ENCODE data around the gene TFF2.

TFF2 gene

DNA sequence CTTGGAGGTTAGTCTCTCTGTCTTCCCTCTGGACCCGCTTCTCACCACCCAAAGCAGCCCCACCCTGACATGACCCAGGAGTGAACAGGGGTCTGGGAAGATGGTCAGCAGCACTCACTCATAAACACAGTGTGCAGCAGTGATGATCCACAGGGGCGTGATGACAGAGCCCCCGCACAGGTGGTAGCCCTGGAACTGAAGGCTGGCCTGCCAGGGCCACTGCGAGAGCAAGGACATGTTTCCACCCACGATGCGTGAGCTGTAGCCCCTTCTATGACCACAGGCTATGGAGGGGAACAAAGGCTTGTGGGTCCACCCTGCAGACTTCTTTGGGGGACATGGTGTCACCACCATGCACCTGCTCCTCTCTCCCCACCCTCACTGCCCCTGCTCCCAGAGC is 32.1 kb upstream of the TFF2 start:
- Histone ChIP-seq H3K27me3 (ENCODE audit: insufficient read depth, low read length) (0 out of 2 replicates have a peak, but pooled peaks cover 3% of the 10 kb centered on the region), H3K36me3 (ENCODE audit: insufficient read depth, low read depth, low read length) (no peaks in the 10 kb centered on the region), H3K27ac (ENCODE audit: low read length) (no peak overlapping the region), H3K4me3 (ENCODE audit: low read length) (no peak overlapping the region), H3K4me1 (ENCODE audit: insufficient read depth, low read length) (peaks cover 4% of the 10 kb centered on the region; the same call in 1 of the 2 replicates), H3K9ac (ENCODE audit: low read depth, low read length) (no peak overlapping the region), H3K9me3 (ENCODE audit: insufficient read depth, low read depth, low read length) (no peaks in the 10 kb centered on the region)

DNA sequence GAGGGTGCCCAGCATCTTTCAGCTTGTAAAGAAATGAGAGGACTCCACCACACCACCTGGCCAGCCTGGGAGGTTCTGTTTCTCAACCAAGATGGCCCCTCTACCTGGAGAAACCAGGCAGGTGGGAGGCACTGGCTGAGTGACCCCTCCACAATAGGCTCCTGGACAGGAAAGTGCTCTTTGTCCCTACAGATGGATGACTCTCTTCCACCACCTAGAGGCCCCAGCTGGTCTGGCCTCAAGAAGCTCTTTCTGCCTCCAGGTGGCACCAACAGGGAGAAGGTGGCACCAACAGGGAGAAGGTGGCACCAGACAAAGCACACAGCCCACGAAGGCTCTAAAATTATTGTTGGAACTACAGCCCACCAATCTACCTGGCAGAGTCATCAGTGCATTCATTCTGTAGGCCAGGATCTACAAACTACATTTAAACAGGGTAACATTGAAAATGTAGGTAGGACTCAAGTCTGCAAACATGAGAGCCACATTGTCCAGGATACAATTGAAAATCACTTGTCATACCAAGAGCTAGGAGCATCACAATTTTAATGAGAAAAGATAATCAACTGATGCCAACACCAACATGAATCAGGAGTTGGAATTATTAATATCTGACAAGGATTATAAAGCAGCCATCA is 30.7 kb upstream of the TFF2 start:
- H3K27me3 ChIP-seq (ENCODE audit: insufficient read depth, low read length), result 0 out of 2 replicates have a peak, but pooled peaks cover 3% of the 10 kb centered on the region
- no peaks in the 10 kb centered on the region for H3K4me1 ChIP-seq (ENCODE audit: insufficient read depth, low read length)
- no peak overlapping the region for H3K4me3 ChIP-seq (ENCODE audit: low read length)
- H3K36me3 ChIP-seq (ENCODE audit: insufficient read depth, low read depth, low read length), result no peaks in the 10 kb centered on the region
- H3K9ac ChIP-seq (ENCODE audit: low read depth, low read length), result no peak overlapping the region
- no peak overlapping the region for H3K27ac ChIP-seq (ENCODE audit: low read length)
- H3K9me3 ChIP-seq (ENCODE audit: insufficient read depth, low read depth, low read length), result no peaks in the 10 kb centered on the region

DNA sequence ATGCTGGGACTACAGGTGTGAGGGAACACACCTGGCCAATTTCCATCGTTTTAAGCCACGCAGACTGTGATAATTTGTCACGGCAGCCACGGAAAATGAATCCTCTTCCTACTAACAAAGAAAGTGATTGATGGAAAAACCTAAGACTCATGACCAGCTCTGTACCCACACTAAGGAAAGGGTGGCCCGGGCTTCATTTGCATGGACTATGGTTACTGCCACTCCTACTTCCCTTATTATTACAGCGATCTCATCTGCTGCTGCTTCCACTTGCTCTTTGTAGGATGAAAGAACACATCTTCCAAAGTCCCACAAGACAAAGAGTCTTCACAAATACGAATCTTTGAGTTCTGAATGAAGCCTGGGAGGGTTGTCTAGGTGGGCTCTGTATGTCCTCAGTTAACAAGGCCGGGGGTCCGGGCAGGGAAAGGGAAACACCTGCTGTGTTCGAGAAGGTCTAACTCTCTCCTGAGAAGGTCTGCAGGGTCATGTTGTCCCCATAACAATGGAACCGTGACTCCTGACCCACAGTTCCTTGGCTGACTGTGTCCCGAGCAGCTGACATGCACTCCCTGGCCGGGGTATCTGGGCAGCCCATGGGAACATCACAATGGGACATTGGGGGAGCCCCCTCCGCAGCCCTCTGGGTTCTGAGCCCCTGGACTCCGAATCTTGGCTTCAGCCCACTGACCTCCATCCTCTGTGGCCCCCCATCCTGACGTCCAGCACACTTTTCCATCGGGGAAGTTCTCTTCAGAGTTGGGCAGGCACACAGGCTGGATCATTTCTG is 28.8 kb upstream of the TFF2 start:
- peaks cover 8% of the 10 kb centered on the region for H3K27me3 ChIP-seq (ENCODE audit: insufficient read depth, low read length)

DNA sequence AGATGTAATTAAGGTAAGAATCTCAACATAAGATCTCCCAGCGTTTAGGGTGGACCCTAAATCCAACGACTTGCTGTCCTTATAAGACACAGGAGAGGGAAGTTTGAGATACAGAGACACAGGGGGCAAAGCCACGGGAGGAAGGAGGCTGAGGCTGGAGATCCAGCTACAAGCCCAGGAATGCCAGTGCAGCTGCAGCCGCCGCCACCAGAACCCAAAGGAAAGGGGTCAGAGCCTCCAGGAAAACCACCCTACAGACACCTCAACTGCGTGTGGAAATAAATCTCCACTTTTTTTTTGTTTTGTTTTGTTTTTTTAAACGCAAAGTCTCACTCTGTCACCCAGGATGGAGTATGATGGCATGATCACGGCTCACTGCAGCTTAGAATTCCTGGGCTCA is 27.6 kb upstream of the TFF2 start:
- Histone ChIP-seq H3K9me3 (ENCODE audit: insufficient read depth, low read depth, low read length) (no peaks in the 10 kb centered on the region), H3K4me3 (ENCODE audit: low read length) (no peak overlapping the region), H3K36me3 (ENCODE audit: insufficient read depth, low read depth, low read length) (no peaks in the 10 kb centered on the region), H3K27me3 (ENCODE audit: insufficient read depth, low read length) (peaks cover 20% of the 10 kb centered on the region), H3K4me1 (ENCODE audit: insufficient read depth, low read length) (no peaks in the 10 kb centered on the region), H3K27ac (ENCODE audit: low read length) (no peak overlapping the region), H3K9ac (ENCODE audit: low read depth, low read length) (no peak overlapping the region)

More for the DNA sequence above, 28.8 kb upstream of the TFF2 start:
- Histone ChIP-seq H3K27ac (ENCODE audit: low read length) (no peak overlapping the region), H3K4me1 (ENCODE audit: insufficient read depth, low read length) (no peaks in the 10 kb centered on the region), H3K4me3 (ENCODE audit: low read length) (no peak overlapping the region), H3K9ac (ENCODE audit: low read depth, low read length) (no peak overlapping the region), H3K36me3 (ENCODE audit: insufficient read depth, low read depth, low read length) (no peaks in the 10 kb centered on the region), H3K9me3 (ENCODE audit: insufficient read depth, low read depth, low read length) (no peaks in the 10 kb centered on the region)

DNA sequence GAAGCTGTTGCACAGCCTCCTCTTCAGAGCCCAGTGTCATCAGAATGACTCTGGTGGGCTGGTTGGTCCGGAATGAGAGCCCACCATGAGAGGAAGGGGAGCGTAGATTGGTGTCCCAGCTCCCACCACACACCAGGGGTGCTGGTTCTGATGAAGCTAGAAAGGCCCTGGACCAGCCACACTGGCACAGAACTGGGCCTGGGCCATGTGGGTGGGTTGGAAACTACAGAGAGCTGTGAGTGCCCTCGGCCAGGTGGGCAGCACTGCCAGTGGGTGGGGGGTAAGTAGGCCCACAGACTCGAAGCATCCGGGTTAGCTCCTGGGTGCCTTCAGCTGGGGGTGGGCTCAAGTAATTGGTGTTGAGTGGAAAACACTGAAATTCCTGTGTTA is 27.2 kb upstream of the TFF2 start:
- peaks cover 24% of the 10 kb centered on the region for H3K27me3 ChIP-seq (ENCODE audit: insufficient read depth, low read length)

DNA sequence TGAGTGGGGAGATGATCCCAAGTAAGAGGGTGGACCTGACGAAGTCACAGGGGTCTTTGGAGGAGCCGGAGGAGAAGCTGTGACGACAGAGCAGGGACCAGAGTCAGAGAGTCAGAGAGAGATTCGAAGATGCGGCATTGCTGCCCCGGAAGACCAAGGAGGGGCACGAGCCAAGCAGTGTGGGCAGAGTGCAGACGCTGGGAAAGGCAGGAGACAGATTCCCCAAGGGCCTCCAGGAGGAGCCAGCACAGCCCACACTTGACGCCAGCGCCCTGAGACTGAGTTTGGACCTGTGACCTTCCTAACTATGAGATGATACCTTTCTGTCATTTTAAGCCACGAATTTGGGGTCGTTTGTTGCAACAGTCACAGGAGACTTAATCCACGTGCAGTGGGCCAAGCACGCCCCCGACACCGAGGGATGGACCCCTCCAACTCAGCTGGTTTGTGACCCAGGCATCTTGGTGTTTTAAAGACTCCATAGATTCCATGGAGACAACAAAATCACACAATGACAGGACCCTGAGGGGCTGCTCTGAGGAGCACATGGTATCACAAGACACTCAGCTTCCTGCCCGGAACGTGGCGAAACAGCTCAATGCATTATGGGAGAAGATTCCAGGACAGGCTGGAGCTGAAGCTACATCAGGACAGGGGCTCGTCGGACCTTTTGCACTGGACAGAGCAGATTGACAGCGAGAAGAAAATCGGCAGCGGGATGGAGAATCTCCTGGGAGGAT is 26.6 kb upstream of the TFF2 start:
- no peaks in the 10 kb centered on the region for H3K4me1 ChIP-seq (ENCODE audit: insufficient read depth, low read length)
- H3K9ac ChIP-seq (ENCODE audit: low read depth, low read length), result no peak overlapping the region
- H3K27me3 ChIP-seq (ENCODE audit: insufficient read depth, low read length), result peaks cover 25% of the 10 kb centered on the region
- H3K27ac ChIP-seq (ENCODE audit: low read length), result no peak overlapping the region
- H3K36me3 ChIP-seq (ENCODE audit: insufficient read depth, low read depth, low read length), result no peaks in the 10 kb centered on the region
- H3K9me3 ChIP-seq (ENCODE audit: insufficient read depth, low read depth, low read length), result no peaks in the 10 kb centered on the region
- no peak overlapping the region for H3K4me3 ChIP-seq (ENCODE audit: low read length)

More for the DNA sequence above, 27.2 kb upstream of the TFF2 start:
- H3K9me3 ChIP-seq (ENCODE audit: insufficient read depth, low read depth, low read length), result no peaks in the 10 kb centered on the region
- no peaks in the 10 kb centered on the region for H3K36me3 ChIP-seq (ENCODE audit: insufficient read depth, low read depth, low read length)
- no peak overlapping the region for H3K27ac ChIP-seq (ENCODE audit: low read length)
- H3K4me3 ChIP-seq (ENCODE audit: low read length), result no peak overlapping the region
- H3K4me1 ChIP-seq (ENCODE audit: insufficient read depth, low read length), result no peaks in the 10 kb centered on the region
- no peak overlapping the region for H3K9ac ChIP-seq (ENCODE audit: low read depth, low read length)

DNA sequence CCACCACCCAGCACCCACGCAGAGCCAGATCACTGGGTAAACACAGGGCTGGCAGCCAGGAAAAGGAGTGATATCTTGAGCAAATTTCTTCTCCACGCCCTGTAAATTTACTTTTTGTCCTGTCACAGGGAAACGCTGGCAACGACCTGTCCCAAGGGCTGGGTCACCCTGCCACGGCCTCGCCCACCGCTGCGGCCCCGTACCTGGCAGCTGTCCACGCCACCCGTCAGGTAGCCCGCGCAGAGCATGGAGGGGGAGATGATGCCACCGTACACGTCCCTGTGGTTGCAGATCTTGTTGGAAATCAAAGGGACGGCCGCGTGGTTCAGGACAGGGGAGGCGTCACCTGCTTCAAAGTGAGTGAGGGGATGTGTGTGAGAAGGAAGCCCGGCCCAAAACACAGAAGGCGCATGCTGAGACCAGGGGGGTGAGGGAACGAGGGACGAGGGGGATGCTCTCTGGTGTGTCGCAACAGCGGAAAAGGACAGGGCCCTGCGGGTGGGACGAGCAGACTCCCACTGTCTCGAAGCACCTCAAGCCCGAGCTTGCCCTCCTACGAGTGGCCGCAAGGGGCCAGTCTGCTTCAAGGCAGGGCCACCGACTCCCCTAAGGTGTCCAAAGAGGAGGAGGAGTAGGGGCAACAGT is 25.7 kb upstream of the TFF2 start:
- no peak overlapping the region for H3K9ac ChIP-seq (ENCODE audit: low read depth, low read length)
- no peak overlapping the region for H3K4me3 ChIP-seq (ENCODE audit: low read length)
- H3K27me3 ChIP-seq (ENCODE audit: insufficient read depth, low read length), result peaks cover 25% of the 10 kb centered on the region
- no peaks in the 10 kb centered on the region for H3K36me3 ChIP-seq (ENCODE audit: insufficient read depth, low read depth, low read length)
- H3K9me3 ChIP-seq (ENCODE audit: insufficient read depth, low read depth, low read length), result no peaks in the 10 kb centered on the region
- H3K27ac ChIP-seq (ENCODE audit: low read length), result no peak overlapping the region
- no peaks in the 10 kb centered on the region for H3K4me1 ChIP-seq (ENCODE audit: insufficient read depth, low read length)

DNA sequence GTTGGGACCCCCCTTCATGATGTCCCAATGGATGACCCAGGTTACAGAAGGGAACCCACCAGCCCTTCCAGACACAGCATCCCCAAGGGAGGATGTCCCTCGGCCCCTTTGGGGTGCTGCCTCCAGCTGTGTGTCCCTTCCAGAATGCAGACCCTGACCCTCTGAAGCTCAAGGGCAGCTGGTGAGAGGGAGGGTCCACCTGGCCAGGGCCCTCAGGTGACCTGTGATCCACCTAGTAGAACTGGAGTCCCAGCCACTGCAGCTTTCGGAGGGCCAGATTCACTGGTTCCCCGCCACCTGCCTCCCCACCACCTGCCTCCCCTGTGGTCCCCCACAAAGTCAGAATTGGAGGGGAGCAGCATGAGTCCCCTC is 25.2 kb upstream of the TFF2 start:
- no peaks in the 10 kb centered on the region for H3K9me3 ChIP-seq (ENCODE audit: insufficient read depth, low read depth, low read length)
- H3K27me3 ChIP-seq (ENCODE audit: insufficient read depth, low read length), result peaks cover 25% of the 10 kb centered on the region
- no peak overlapping the region for H3K4me3 ChIP-seq (ENCODE audit: low read length)
- H3K27ac ChIP-seq (ENCODE audit: low read length), result no peak overlapping the region
- no peaks in the 10 kb centered on the region for H3K36me3 ChIP-seq (ENCODE audit: insufficient read depth, low read depth, low read length)
- H3K9ac ChIP-seq (ENCODE audit: low read depth, low read length), result no peak overlapping the region
- H3K4me1 ChIP-seq (ENCODE audit: insufficient read depth, low read length), result no peaks in the 10 kb centered on the region

DNA sequence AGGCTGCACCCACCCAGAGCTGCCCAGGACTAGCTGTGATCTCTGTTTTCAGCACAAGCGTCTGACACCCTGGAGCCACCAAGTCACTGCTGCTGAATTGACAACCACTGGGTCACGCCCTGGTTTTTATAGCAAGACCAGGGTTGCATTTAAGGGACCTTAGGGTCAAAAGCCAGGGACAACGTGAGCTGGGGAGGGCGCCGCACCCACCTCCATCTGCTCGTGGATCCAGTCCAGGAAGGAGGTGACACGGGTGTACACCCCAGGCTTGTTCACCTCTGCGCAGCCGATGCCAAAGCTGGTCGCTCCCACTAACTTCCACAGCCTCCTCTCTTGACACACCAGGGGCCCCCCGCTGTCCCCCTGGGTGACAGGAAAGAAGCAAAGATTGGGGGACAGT is 24.7 kb upstream of the TFF2 start:
- Histone ChIP-seq H3K4me1 (ENCODE audit: insufficient read depth, low read length) (no peaks in the 10 kb centered on the region), H3K36me3 (ENCODE audit: insufficient read depth, low read depth, low read length) (no peaks in the 10 kb centered on the region), H3K27me3 (ENCODE audit: insufficient read depth, low read length) (peaks cover 25% of the 10 kb centered on the region), H3K9ac (ENCODE audit: low read depth, low read length) (no peak overlapping the region), H3K9me3 (ENCODE audit: insufficient read depth, low read depth, low read length) (no peaks in the 10 kb centered on the region), H3K27ac (ENCODE audit: low read length) (no peak overlapping the region), H3K4me3 (ENCODE audit: low read length) (no peak overlapping the region)

DNA sequence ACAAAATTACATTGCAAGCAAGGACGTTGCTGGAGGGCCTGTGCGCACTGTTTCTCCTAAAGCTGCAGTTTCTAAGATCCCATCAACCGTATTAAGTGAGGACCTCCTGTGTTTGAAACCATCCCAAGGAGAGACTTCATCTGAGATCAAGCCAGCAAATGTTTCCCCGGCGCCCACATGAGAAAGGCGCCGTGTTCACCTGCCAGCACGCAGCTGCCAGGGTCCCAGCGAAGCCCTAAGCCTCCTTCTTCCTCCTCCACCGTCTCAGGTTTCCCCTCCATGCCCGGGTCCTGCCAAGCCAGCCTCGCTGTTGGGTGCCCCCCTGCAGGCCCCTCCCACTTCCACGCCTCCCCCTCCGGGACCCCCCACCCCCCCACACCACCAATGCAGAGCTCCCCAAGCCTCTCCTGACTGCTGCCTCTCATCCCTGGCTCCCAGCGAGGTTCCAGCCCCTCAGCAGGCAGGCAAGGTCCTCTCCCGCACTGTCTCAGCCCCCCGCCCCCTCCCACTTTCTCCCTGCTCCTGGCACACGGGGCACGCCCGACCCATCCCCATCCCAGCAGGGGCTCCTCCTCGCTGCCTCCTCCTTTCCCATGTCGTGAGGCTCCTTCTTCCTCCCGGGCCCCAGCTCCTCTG is 24.2 kb upstream of the TFF2 start:
- Histone ChIP-seq H3K4me1 (ENCODE audit: insufficient read depth, low read length) (no peaks in the 10 kb centered on the region), H3K9me3 (ENCODE audit: insufficient read depth, low read depth, low read length) (no peaks in the 10 kb centered on the region), H3K36me3 (ENCODE audit: insufficient read depth, low read depth, low read length) (no peaks in the 10 kb centered on the region), H3K4me3 (ENCODE audit: low read length) (no peak overlapping the region), H3K27ac (ENCODE audit: low read length) (no peak overlapping the region), H3K27me3 (ENCODE audit: insufficient read depth, low read length) (peaks cover 25% of the 10 kb centered on the region), H3K9ac (ENCODE audit: low read depth, low read length) (no peak overlapping the region)

DNA sequence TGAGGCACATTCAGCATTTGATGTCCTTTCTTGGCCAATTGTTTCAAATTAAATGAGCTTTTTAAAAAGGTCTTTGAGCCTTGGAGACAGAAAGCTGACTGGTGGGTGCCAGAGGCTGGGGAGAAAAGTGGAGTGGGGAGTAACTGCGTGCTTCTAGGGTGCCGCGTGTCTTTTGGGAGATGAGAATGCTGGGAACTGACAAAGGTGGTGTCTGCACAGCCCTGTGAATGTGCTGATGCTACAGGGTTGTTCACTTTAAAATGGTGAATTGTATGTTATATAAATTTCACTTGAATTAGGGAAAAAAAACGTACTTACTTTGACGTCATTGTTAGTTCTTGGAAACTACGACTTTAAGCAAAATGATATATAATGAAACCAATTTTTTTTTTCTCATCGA is 23.7 kb upstream of the TFF2 start:
- H3K27me3 ChIP-seq (ENCODE audit: insufficient read depth, low read length), result peaks cover 25% of the 10 kb centered on the region
- H3K4me3 ChIP-seq (ENCODE audit: low read length), result no peak overlapping the region

More for the DNA sequence above, 23.7 kb upstream of the TFF2 start:
- Histone ChIP-seq H3K9ac (ENCODE audit: low read depth, low read length) (no peak overlapping the region), H3K4me1 (ENCODE audit: insufficient read depth, low read length) (no peaks in the 10 kb centered on the region), H3K27ac (ENCODE audit: low read length) (no peak overlapping the region), H3K36me3 (ENCODE audit: insufficient read depth, low read depth, low read length) (no peaks in the 10 kb centered on the region), H3K9me3 (ENCODE audit: insufficient read depth, low read depth, low read length) (no peaks in the 10 kb centered on the region)

All from iPS-20b (cell line).